Thoracic aorta (tissue), 2 donors: ENCODE results near the gene CYGB. TPM values are rescaled to one million over a fixed set of nuclear protein-coding genes. Genes with fewer than 3 reads are reported as not detected.

Experiments used
- ATAC-seq: fragments of 150-250 bp; one replicate; pipeline ENCODE4 v1.8.0; 2017; ENCODE audit warnings: low read depth; ENCODE audit not compliant: insufficient number of reproducible peaks, low FRiP score
- DNase-seq: peaks from one replicate; pipeline ENCODE4 v3.0.0-alpha.2; 2020; ENCODE audit warnings: low spot score
- H3K27ac ChIP-seq, 2 donors: fragments of 200-600 bp; sonication (generic); 1 replicate in 1 of 2; 2 replicates in 1 of 2; pipeline ENCODE4 v1.5.1; 2016; ENCODE audit warnings: mild to moderate bottlenecking in 2 of 2, moderate library complexity in 2 of 2
- H3K27me3 ChIP-seq: fragments of 200-600 bp; sonication (generic); replicated peaks from 2 replicates; pipeline ENCODE4 v1.6.0; 2016; ENCODE audit warnings: mild to moderate bottlenecking; ENCODE audit not compliant: insufficient read depth
- H3K36me3 ChIP-seq: fragments of 200-600 bp; sonication (generic); one replicate; pipeline ENCODE4 v1.5.1; 2016
- H3K4me1 ChIP-seq, 2 donors: fragments of 200-600 bp; sonication (generic); 1 replicate in 1 of 2; 2 replicates in 1 of 2; pipeline versions ENCODE4 v1.5.1 to v1.6.0; 2016; ENCODE audit warnings: low read depth in 2 of 2, mild to moderate bottlenecking in 1 of 2; ENCODE audit not compliant: control insufficient read depth in 1 of 2
- H3K4me3 ChIP-seq: fragments of 200-600 bp; sonication (generic); 2 replicates; pipeline ENCODE4 v1.5.1; 2016; ENCODE audit warnings: mild to moderate bottlenecking
- H3K9me3 ChIP-seq: fragments of 200-600 bp; sonication (generic); 2 replicates; pipeline ENCODE4 v1.5.1; 2016
- CTCF ChIP-seq: fragments of 200-600 bp; sonication (generic); IDR thresholded peaks from one replicate; pipeline ENCODE4 v1.5.1; 2019; ENCODE audit warnings: antibody characterized with exemption
- total RNA-seq, 2 donors: library from RNA; depleted of rRNA; stranded (reverse); fragments of >200 nt; gene quantifications; one replicate each; pipeline versions ENCODE4 v1.1.0 to v1.2.3, GENCODE V29; 2016

CYGB gene
- total RNA-seq, 2 donors from 2014 or later = 8.3 to 17.7 TPM

GRCh38 chr17:76492989-76493501 is 44.5 kb downstream of the CYGB start:
- no peak for DNase-seq
- TF ChIP-seq CTCF = no peak
- H3K4me1 ChIP-seq = peaks cover 6 to 11% of the 10 kb centered on the region in 2 donors
- H3K27me3 ChIP-seq = no peaks in the 10 kb centered on the region
- H3K4me3 ChIP-seq = peak overlapping the region; percentile 40
- no peaks in the 10 kb centered on the region for H3K36me3 ChIP-seq
- peak overlapping the region in 1 of 2 donors; percentile 64 for H3K27ac ChIP-seq
- ATAC-seq = no peak
- no peaks in the 10 kb centered on the region for H3K9me3 ChIP-seq

- no peaks in the 10 kb centered on the region for H3K36me3 ChIP-seq
- ATAC-seq (no peak), DNase-seq (no peak)
- H3K4me1 ChIP-seq = peaks cover 3 to 4% of the 10 kb centered on the region in 2 donors
- H3K27me3 ChIP-seq = no peaks in the 10 kb centered on the region
- no peak for TF ChIP-seq CTCF
- peak overlapping the region in 1 of 2 donors; percentile 64 for H3K27ac ChIP-seq
- peak overlapping the region; percentile 40 for H3K4me3 ChIP-seq
- H3K9me3 ChIP-seq = no peaks in the 10 kb centered on the region
Measured at GRCh38 chr17:76492123-76492988, 45.2 kb downstream of the CYGB start.

- no peak overlapping the region for H3K4me3 ChIP-seq
- no peak for TF ChIP-seq CTCF
- peak overlapping the region in 1 of 2 donors; percentile 64 for H3K27ac ChIP-seq
- H3K27me3 ChIP-seq = no peaks in the 10 kb centered on the region
- no peaks in the 10 kb centered on the region for H3K9me3 ChIP-seq
- DNase-seq = no peak
- no peaks in the 10 kb centered on the region for H3K36me3 ChIP-seq
- peaks cover 3 to 4% of the 10 kb centered on the region in 2 donors for H3K4me1 ChIP-seq
- ATAC-seq = no peak
Measured at GRCh38 chr17:76491271-76492122, 46.0 kb downstream of the CYGB start.

- no peak for TF ChIP-seq CTCF
- H3K27me3 ChIP-seq = no peaks in the 10 kb centered on the region
- peak overlapping the region in 1 of 2 donors; percentile 26 for H3K27ac ChIP-seq
- DNase-seq (no peak), ATAC-seq (no peak)
- H3K9me3 ChIP-seq = no peaks in the 10 kb centered on the region
- H3K36me3 ChIP-seq = no peaks in the 10 kb centered on the region
- peaks cover 3 to 4% of the 10 kb centered on the region in 2 donors for H3K4me1 ChIP-seq
- no peak overlapping the region for H3K4me3 ChIP-seq
Measured at GRCh38 chr17:76490112-76490710, 47.3 kb downstream of the CYGB start.
